Measurements from ENCODE around the gene PFDN1. TPM values are rescaled to one million over a fixed set of nuclear protein-coding genes. Genes with fewer than 3 reads are reported as not detected.

PFDN1 gene
- total and polyA plus RNA-seq, 10 of the 15 experiments (the other 5 are each of a cell fraction or from before 2014, with no cell fraction given) = 62.9 to 193 (median 102) TPM

DNA sequence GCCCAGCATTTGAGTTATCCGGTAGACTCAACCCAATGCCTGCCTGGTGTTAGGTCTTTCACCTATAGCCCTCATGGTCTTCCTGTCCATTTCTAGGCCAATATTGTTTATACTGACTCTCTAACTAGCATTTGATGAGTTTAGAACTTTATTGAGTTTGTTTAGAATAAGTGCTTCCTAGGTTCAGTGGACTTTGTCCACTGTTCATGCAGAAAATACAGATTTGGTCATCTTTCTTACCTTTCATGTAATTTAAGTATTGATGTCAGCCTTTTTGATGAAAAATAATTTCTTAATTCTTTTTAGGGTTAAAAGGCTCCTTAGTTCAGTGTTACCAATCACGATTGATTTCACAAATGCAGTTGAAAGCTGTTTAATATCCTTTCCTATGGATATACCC lies 105.9 kb downstream of the PFDN1 start:
- no TSS peak for BruUV-seq (replicated peaks)
- no peaks in the 10 kb centered on the region for H4K20me1 ChIP-seq (ENCODE audit: control insufficient read depth, insufficient read depth)
- intact Hi-C loops (cut with micrococcal nuclease; ENCODE audit: unreplicated experiment) = no loop called here
- H3K4me2 ChIP-seq (ENCODE audit: control insufficient read depth, insufficient read depth) = no peak overlapping the region
- no peaks in the 10 kb centered on the region for H3K27me3 ChIP-seq (replicated peaks in 1 of 2; ENCODE audit: control insufficient read depth in 2 of 2, insufficient read depth in 2 of 2, low read length in 1 of 2)
- DNase-seq (ENCODE audit: low read depth, low spot score) = no peak
- ChIA-PET RAD21 (ENCODE audit: unreplicated experiment) (no interaction called here), SMC1A (ENCODE audit: uncharacterized antibody, unreplicated experiment) (interaction anchor here (1.1 to 1.7 kb wide), 2 partner anchors 24 to 63 kb away, joined by 3 read pairs; no protein-coding TSS in a partner anchor), CTCF (interaction anchor here (1.3 kb wide), 2 partner anchors 17 to 48 kb away, joined by 3 read pairs; no protein-coding TSS in a partner anchor), POLR2A (interaction anchor here (0.7 kb wide), 1 partner anchor 9 kb away, joined by 3 read pairs; no protein-coding TSS in a partner anchor)
- WGBS (ENCODE audit: insufficient coverage, insufficient replicate concordance, low lambda C conversion rate, missing lambda C conversion rate) = 95% methylated on average over 2 of the region's 2 CpGs
- no peak for FAIRE-seq
- no peaks in the 10 kb centered on the region for H3K4me1 ChIP-seq (ENCODE audit: control insufficient read depth, insufficient read depth, low read length)
- no peaks in the 10 kb centered on the region for H3K79me2 ChIP-seq (ENCODE audit: control insufficient read depth, insufficient read depth, low read length)
- no peaks in the 10 kb centered on the region for H3K9me3 ChIP-seq (replicated peaks; ENCODE audit: control insufficient read depth, insufficient read depth, low read length)
- in situ Hi-C loops (cut with MboI) = no loop called here
- no peak for ATAC-seq
- H3K9ac ChIP-seq (ENCODE audit: control insufficient read depth, insufficient read depth, low read length) = no peak overlapping the region
- H3K36me3 ChIP-seq (ENCODE audit: control insufficient read depth in 2 of 2, insufficient read depth in 2 of 2, low read length in 1 of 2) = no peaks in the 10 kb centered on the region; a peak in 1 of 4 replicates
- no peak overlapping the region for H2AFZ ChIP-seq (ENCODE audit: control insufficient read depth, low read depth, low read length)
- no peak overlapping the region for H3K4me3 ChIP-seq
- no peak overlapping the region for H3K27ac ChIP-seq (ENCODE audit: control insufficient read depth, insufficient read depth)
- no peak for TF ChIP-seq ATF7 (IDR thresholded peaks at IDR 0.05; ENCODE audit: low read depth)
- TF ChIP-seq BHLHE40 (IDR thresholded peaks at IDR 0.05; ENCODE audit: borderline replicate concordance in 1 of 2, low read depth in 2 of 2, low read length in 1 of 2) = no peak
- TF ChIP-seq SUZ12 (IDR thresholded peaks at IDR 0.05; ENCODE audit: unreplicated experiment) = no peak
- no peak for TF ChIP-seq SRF (IDR thresholded peaks at IDR 0.05; ENCODE audit: low read depth in 2 of 2, low read length in 2 of 2)
- no peak for TF ChIP-seq ZZZ3 (IDR thresholded peaks at IDR 0.05; ENCODE audit: control insufficient read depth, insufficient read length, low read depth)
- TF ChIP-seq, protein P1, sequence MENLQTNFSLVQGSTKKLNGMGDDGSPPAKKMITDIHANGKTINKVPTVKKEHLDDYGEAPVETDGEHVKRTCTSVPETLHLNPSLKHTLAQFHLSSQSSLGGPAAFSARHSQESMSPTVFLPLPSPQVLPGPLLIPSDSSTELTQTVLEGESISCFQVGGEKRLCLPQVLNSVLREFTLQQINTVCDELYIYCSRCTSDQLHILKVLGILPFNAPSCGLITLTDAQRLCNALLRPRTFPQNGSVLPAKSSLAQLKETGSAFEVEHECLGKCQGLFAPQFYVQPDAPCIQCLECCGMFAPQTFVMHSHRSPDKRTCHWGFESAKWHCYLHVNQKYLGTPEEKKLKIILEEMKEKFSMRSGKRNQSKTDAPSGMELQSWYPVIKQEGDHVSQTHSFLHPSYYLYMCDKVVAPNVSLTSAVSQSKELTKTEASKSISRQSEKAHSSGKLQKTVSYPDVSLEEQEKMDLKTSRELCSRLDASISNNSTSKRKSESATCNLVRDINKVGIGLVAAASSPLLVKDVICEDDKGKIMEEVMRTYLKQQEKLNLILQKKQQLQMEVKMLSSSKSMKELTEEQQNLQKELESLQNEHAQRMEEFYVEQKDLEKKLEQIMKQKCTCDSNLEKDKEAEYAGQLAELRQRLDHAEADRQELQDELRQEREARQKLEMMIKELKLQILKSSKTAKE (IDR thresholded peaks at IDR 0.05; ENCODE audit: low read depth, poor library complexity, severe bottlenecking) = no peak
- no peak for TF ChIP-seq SREBF2 (IDR thresholded peaks at IDR 0.05; ENCODE audit: low read length)
- TF ChIP-seq, protein P2, sequence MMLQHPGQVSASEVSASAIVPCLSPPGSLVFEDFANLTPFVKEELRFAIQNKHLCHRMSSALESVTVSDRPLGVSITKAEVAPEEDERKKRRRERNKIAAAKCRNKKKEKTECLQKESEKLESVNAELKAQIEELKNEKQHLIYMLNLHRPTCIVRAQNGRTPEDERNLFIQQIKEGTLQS (IDR thresholded peaks at IDR 0.05; ENCODE audit: borderline replicate concordance, extremely low read depth, low read depth, low read length) = no peak
- TF ChIP-seq IRF4 (IDR thresholded peaks at IDR 0.05; ENCODE audit: low read depth, low read length) = no peak
- no peak for TF ChIP-seq HDAC6 (IDR thresholded peaks at IDR 0.05; ENCODE audit: unreplicated experiment)
- no peak for TF ChIP-seq ZNF274 (IDR thresholded peaks at IDR 0.05; ENCODE audit: insufficient read depth, insufficient read length)
- TF ChIP-seq TAF1 (IDR thresholded peaks at IDR 0.05; ENCODE audit: borderline replicate concordance, low read depth, low read length) = no peak
- no peak for TF ChIP-seq TCF3 (IDR thresholded peaks at IDR 0.05; ENCODE audit: borderline replicate concordance, insufficient read depth, low read depth, low read length)
- TF ChIP-seq LARP7 (IDR thresholded peaks at IDR 0.05) = no peak
- TF ChIP-seq, protein P3, sequence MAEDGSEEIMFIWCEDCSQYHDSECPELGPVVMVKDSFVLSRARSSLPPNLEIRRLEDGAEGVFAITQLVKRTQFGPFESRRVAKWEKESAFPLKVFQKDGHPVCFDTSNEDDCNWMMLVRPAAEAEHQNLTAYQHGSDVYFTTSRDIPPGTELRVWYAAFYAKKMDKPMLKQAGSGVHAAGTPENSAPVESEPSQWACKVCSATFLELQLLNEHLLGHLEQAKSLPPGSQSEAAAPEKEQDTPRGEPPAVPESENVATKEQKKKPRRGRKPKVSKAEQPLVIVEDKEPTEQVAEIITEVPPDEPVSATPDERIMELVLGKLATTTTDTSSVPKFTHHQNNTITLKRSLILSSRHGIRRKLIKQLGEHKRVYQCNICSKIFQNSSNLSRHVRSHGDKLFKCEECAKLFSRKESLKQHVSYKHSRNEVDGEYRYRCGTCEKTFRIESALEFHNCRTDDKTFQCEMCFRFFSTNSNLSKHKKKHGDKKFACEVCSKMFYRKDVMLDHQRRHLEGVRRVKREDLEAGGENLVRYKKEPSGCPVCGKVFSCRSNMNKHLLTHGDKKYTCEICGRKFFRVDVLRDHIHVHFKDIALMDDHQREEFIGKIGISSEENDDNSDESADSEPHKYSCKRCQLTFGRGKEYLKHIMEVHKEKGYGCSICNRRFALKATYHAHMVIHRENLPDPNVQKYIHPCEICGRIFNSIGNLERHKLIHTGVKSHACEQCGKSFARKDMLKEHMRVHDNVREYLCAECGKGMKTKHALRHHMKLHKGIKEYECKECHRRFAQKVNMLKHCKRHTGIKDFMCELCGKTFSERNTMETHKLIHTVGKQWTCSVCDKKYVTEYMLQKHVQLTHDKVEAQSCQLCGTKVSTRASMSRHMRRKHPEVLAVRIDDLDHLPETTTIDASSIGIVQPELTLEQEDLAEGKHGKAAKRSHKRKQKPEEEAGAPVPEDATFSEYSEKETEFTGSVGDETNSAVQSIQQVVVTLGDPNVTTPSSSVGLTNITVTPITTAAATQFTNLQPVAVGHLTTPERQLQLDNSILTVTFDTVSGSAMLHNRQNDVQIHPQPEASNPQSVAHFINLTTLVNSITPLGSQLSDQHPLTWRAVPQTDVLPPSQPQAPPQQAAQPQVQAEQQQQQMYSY (CRISPR knock-in tag; IDR thresholded peaks at IDR 0.05) = no peak
- TF ChIP-seq, protein P4, sequence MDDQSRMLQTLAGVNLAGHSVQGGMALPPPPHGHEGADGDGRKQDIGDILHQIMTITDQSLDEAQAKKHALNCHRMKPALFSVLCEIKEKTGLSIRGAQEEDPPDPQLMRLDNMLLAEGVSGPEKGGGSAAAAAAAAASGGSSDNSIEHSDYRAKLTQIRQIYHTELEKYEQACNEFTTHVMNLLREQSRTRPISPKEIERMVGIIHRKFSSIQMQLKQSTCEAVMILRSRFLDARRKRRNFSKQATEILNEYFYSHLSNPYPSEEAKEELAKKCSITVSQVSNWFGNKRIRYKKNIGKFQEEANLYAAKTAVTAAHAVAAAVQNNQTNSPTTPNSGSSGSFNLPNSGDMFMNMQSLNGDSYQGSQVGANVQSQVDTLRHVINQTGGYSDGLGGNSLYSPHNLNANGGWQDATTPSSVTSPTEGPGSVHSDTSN (IDR thresholded peaks at IDR 0.05; ENCODE audit: insufficient replicate concordance, low read depth, low read length) = no peak
